Upper lobe of right lung (tissue), 1 donor: Measurements from ENCODE around the gene NCKAP5. TPM values are rescaled to one million over a fixed set of nuclear protein-coding genes. Genes with fewer than 3 reads are reported as not detected.

Experiments used
- ATAC-seq: fragments of 200-7000 bp; cut with Tn5 transposase; one replicate; pipeline ENCODE4 v1.9.1; 2020; ENCODE audit warnings: mild to moderate bottlenecking, moderate library complexity
- DNase-seq: peaks from one replicate; pipeline ENCODE4 v3.0.0-alpha.2; 2020
- H3K27ac ChIP-seq: fragments of 200-600 bp; one replicate; pipeline ENCODE4 v1.8.0; 2022
- H3K27me3 ChIP-seq: fragments of 200-600 bp; one replicate; pipeline ENCODE4 v1.8.0; 2022; ENCODE audit warnings: mild to moderate bottlenecking
- H3K36me3 ChIP-seq: fragments of 200-600 bp; one replicate; pipeline ENCODE4 v1.8.0; 2022
- H3K4me1 ChIP-seq: fragments of 200-600 bp; one replicate; pipeline ENCODE4 v1.8.0; 2022
- H3K4me3 ChIP-seq: fragments of 200-600 bp; one replicate; pipeline ENCODE4 v1.8.0; 2022; ENCODE audit warnings: mild to moderate bottlenecking
- H3K9me3 ChIP-seq: fragments of 200-600 bp; one replicate; pipeline ENCODE4 v1.8.0; 2022
- intact Hi-C: fragments of 100-400 bp; cut with DNase I; formaldehyde crosslinking; loops from one replicate; pipeline ENCODE4 v1.11.0; 2022
- total RNA-seq: library from RNA; stranded (reverse); fragmentation: NEBNext Ultra II Directional; extraction: Animal tissue kit (Norgen Biotek cat#: 25700); gene quantifications from one replicate; pipeline ENCODE4 v1.2.1, GENCODE V29; 2021
- TF ChIP-seq, protein P1 (sequence below): fragments of 200-600 bp; IDR thresholded peaks from one replicate; pipeline ENCODE4 v1.8.0; 2022; ENCODE audit warnings: antibody characterized with exemption
- donor health status: DM: no; HTN: yes; CAD: no; lungs with severe emphysema.

NCKAP5 gene
- total RNA-seq, 1 donor from 2014 or later = 40.8 TPM

DNA sequence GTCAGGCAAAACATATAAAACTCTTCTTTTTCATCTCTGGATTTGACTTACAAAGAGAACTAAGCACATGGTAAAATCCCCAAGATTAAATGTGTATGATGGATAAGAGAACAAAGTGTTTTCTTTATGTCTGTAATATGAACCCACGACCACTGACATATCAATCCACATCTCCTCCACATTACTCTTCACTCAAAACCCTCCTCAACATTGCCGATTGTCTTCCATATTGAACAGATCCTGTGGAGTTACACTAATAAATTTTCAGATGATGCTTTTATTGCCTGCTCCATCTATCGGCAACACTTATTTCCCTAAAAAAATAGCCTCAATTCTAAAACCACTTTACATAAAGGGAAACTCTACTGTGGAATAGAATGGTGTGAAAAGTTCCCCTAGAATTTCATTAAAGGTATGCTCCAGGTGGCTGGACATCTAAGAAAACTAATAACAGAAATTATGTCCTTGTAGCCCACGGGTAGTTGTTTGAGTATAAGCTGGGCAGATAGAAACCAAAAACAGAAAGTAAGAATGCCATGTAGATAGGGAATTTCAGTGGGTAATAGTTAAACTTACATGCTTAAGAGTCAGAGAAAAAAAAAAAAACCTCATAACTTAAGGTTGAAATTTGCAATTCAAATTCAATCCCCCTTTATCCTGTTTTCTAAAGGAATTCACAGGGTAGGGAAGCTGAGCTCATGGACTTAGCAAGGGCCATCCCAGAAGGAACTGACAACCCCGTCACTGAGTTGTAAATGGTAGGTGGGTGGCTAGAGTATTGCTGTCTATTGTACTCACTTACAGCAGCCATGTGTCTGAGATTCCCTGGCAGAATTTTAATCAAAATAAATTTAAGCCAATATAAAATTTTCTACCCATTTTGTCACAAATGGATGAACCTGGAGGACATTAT is 592.8 kb downstream of the NCKAP5 start:
- intact Hi-C loops = no loop called here
- H3K4me3 ChIP-seq = no peak overlapping the region
- DNase-seq (no peak), ATAC-seq (no peak)
- TF ChIP-seq, protein P1, sequence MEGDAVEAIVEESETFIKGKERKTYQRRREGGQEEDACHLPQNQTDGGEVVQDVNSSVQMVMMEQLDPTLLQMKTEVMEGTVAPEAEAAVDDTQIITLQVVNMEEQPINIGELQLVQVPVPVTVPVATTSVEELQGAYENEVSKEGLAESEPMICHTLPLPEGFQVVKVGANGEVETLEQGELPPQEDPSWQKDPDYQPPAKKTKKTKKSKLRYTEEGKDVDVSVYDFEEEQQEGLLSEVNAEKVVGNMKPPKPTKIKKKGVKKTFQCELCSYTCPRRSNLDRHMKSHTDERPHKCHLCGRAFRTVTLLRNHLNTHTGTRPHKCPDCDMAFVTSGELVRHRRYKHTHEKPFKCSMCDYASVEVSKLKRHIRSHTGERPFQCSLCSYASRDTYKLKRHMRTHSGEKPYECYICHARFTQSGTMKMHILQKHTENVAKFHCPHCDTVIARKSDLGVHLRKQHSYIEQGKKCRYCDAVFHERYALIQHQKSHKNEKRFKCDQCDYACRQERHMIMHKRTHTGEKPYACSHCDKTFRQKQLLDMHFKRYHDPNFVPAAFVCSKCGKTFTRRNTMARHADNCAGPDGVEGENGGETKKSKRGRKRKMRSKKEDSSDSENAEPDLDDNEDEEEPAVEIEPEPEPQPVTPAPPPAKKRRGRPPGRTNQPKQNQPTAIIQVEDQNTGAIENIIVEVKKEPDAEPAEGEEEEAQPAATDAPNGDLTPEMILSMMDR = no peak
- no peaks in the 10 kb centered on the region for H3K9me3 ChIP-seq
- no peaks in the 10 kb centered on the region for H3K4me1 ChIP-seq
- no peaks in the 10 kb centered on the region for H3K27me3 ChIP-seq
- H3K27ac ChIP-seq = no peak overlapping the region
- H3K36me3 ChIP-seq = no peaks in the 10 kb centered on the region

DNA sequence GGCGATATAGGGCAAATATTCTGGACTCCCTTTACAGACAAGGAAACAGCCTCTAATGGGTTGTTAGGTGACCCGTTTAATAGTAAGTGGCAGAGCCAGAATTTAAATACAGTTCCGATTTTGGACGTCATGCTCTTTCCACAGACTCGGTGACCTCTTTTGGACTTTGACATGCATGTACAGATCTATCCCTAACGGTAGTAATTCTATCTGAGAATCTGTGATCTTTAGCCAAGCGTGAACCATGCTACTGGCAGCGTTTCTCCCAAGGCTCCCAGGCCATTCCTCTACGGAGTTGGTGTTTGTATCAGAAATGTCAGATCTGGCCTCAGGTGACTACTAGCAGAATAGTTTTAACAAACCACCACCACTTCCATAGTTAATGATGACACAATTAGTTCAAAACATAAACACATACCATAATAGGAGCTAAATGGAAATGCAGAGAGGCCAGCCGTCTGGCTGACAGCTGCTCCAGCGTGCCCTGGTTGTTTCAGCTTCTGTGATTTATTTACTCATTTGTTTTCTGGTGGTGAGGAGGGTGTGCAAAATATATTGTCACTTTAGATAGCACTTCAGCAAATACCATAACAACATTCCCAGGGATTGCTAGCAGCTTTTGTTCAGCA is 593.7 kb downstream of the NCKAP5 start:
- H3K27ac ChIP-seq = no peak overlapping the region
- no peak for ATAC-seq
- H3K36me3 ChIP-seq = no peaks in the 10 kb centered on the region
- H3K4me3 ChIP-seq = no peak overlapping the region
- TF ChIP-seq, protein P1 = no peak
- intact Hi-C loops = no loop called here
- no peaks in the 10 kb centered on the region for H3K9me3 ChIP-seq
- H3K27me3 ChIP-seq = no peaks in the 10 kb centered on the region
- no peak for DNase-seq
- H3K4me1 ChIP-seq = no peaks in the 10 kb centered on the region

DNA sequence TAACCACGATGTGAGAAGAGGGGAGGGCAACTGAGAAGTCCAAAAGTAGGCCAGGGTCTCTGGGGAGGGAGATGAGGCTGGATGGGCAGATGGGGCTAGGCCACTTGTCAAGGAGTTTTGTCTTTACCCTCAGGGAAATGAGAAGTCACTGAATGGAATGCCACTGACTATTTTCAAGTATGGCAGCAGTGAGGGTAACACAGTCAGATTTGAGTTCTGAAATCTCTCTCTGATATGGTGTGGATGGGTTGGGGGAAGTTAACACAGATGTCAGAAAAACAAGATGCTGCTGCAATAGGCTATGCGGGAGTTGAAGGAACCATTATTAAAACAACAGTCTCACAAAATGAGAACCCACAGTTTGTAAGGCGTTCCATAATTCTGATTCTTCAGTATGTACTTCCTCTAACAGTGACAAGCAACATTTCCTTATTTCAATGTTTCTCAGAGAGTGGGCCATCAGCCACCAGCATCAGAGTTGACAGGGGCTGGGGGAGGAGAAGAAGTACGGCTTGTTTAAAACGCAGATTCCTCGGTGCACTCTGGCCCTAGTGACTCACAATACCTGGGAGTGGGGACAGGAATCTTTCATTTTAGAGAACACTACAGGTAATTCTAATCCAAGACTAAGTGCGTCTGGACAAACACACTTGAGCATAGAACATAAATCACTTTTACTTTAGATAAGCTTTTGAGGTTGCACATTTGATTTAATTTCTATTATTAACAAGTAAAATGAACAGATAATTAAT is 596.8 kb downstream of the NCKAP5 start:
- ATAC-seq = no peak
- no peaks in the 10 kb centered on the region for H3K36me3 ChIP-seq

DNA sequence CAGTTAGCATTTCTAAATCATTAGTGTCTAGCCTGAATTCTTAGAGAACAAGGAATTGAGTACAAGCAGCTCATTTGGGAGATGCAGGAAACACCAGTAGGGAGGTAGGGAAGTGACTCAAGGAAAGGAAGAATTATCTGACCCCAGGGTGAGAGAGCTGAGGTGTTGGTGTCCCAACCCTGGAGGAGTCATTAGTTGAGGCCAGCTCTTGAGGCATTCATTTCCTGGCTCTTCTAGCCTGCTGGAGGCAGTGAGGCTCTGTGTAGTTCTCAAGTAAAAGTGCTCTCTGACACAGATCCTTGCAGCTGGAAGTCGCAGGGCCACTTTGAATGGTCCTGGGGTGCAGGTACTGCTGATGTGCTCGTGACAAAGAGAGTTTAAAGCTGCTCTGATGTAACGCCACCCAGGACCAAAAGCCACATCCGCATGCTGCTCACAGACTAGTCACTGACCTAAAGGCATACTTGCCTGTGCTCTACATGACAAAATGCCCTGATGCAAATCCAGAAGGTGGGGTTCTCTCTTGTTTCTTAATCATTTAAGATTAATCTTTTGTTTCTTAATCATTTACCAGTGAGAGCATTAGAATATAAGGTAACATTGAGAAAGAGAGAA is 598.8 kb downstream of the NCKAP5 start:
- no peak for ATAC-seq
- no peaks in the 10 kb centered on the region for H3K27me3 ChIP-seq
- H3K4me3 ChIP-seq = no peak overlapping the region
- TF ChIP-seq, protein P1 = no peak
- no peaks in the 10 kb centered on the region for H3K4me1 ChIP-seq
- no peaks in the 10 kb centered on the region for H3K9me3 ChIP-seq
- H3K27ac ChIP-seq = no peak overlapping the region
- intact Hi-C loops = no loop called here
- H3K36me3 ChIP-seq = no peaks in the 10 kb centered on the region
- no peak for DNase-seq

More for the DNA sequence above, 596.8 kb downstream of the NCKAP5 start:
- Histone ChIP-seq H3K4me3 (no peak overlapping the region), H3K9me3 (no peaks in the 10 kb centered on the region), H3K27ac (no peak overlapping the region), H3K4me1 (no peaks in the 10 kb centered on the region), H3K27me3 (no peaks in the 10 kb centered on the region)
- intact Hi-C loops = no loop called here
- DNase-seq = no peak
- TF ChIP-seq, protein P1 = no peak

DNA sequence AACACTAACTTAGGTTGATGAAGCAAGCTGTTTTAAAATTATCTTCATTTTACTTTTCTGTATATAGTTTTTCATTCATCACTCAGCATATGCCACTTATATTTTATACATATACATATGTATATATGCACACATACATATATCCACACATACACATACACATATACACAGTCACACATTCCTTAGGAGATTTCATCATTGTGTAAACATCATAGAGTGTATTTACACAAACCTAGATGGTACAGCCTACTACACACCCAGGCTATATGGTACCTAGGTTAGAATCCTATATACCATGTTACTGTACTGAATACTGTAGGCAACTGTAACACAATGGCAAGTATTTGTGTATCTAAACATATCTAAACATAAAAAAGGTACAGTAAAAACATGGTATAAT is 602.8 kb downstream of the NCKAP5 start:
- ATAC-seq = no peak
- intact Hi-C loops = no loop called here
- no peak for DNase-seq
- Histone ChIP-seq H3K36me3 (no peaks in the 10 kb centered on the region), H3K27ac (no peak overlapping the region), H3K4me1 (no peaks in the 10 kb centered on the region), H3K27me3 (no peaks in the 10 kb centered on the region), H3K4me3 (no peak overlapping the region), H3K9me3 (no peaks in the 10 kb centered on the region)
- TF ChIP-seq, protein P1 = no peak
